H1 (cell line): ENCODE data around the gene FIP1L1. TPM values are rescaled to one million over a fixed set of nuclear protein-coding genes. Genes with fewer than 3 reads are reported as not detected.

Experiments used
- CHD1 ChIP-seq: IDR thresholded peaks from 2 replicates; pipeline ENCODE4 v1.6.1; 2012; ENCODE audit warnings: low read depth, low read length, improper control_type of control experiment
- CTBP2 ChIP-seq: IDR thresholded peaks from 2 replicates; pipeline ENCODE4 v1.7.0; 2011; ENCODE audit warnings: borderline replicate concordance, mild to moderate bottlenecking, moderate library complexity, mixed read lengths, low read length; ENCODE audit not compliant: insufficient read depth, insufficient read length
- GABPA ChIP-seq: IDR thresholded peaks from 2 replicates; pipeline ENCODE4 v1.6.1; 2011; ENCODE audit warnings: mild to moderate bottlenecking, low read length, moderate library complexity, borderline replicate concordance; ENCODE audit not compliant: insufficient read depth
- SIN3A ChIP-seq, 2 experiments: IDR thresholded peaks in 1 of 2; conservative IDR thresholded peaks in 1 of 2; 2 replicates each; pipeline ENCODE4 v1.6.1; 2011 to 2012; ENCODE audit warnings: low read length in 2 of 2, improper control_type of control experiment in 1 of 2, low read depth in 1 of 2, mild to moderate bottlenecking in 1 of 2
- TBP ChIP-seq: IDR thresholded peaks from 2 replicates; pipeline ENCODE4 v1.6.1; 2011; ENCODE audit warnings: low read depth, low read length, improper control_type of control experiment
- TCF12 ChIP-seq: IDR thresholded peaks from 2 replicates; pipeline ENCODE4 v1.6.1; 2011; ENCODE audit warnings: low read depth, mild to moderate bottlenecking, low read length
- polyA plus RNA-seq, 7 experiments: library from polyadenylated mRNA; depleted of rRNA in 3 of 7; stranded (reverse) in 5 of 7; unstranded in 2 of 7; fragments of >200 nt in 5 of 7; fragments of 200-250 nt in 2 of 7; gene quantifications; 1 replicate in 5 of 7; 2 replicates in 1 of 7; 4 replicates in 1 of 7; pipeline versions ENCODE4 v1.2.1 to v1.2.3, GENCODE V29; 2011 to 2013; ENCODE audit warnings: missing spikeins in 2 of 7, mixed read lengths in 2 of 7
- total RNA-seq: library from RNA; stranded (reverse); fragmentation: NEBNext Ultra II Directional; extraction: Animal tissue kit (Norgen Biotek cat#: 25700); gene quantifications from 2 replicates; pipeline ENCODE4 v1.2.1, GENCODE V29; 2021

Gene FIP1L1
- total and polyA plus RNA-seq, 2 of the 8 experiments (the other 6 are each of a cell fraction or from before 2014, with no cell fraction given), result 19.5 to 53.7 TPM

DNA sequence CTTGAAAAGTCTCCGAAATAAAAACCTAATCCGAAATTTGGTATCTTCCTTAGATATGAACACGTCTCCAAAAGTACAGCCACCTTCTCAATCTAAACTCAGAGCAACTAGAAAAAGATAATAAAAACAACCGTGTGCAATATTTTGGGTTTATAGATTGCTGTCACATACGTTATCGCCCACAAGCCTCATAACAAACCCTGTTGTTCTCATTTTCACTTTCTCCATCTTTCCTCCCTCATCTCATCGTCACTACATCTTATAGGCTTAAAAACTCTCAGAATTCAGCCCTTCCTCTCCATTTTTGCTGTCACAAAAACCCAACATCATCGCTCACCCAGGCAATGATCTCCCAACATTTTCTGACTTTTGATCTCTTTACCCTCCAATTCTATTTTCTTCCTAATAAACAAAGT, 11.1 kb upstream of the FIP1L1 start (continued):
- TF ChIP-seq CTBP2, result no peak
- no peak for TF ChIP-seq TCF12
- TF ChIP-seq SIN3A (conservative IDR thresholded peaks at IDR 0.05 in 1 of 2, IDR thresholded peaks at IDR 0.05 in 1 of 2; ENCODE audit: low read depth in 1 of 2, low read length in 2 of 2), result no peak
- TF ChIP-seq TBP, result no peak
- TF ChIP-seq GABPA, result no peak
- TF ChIP-seq CHD1, result no peak
- TF ChIP-seq, all 59 proteins: peak for 0
